ENCODE results near the gene ELFN2.

DNA sequence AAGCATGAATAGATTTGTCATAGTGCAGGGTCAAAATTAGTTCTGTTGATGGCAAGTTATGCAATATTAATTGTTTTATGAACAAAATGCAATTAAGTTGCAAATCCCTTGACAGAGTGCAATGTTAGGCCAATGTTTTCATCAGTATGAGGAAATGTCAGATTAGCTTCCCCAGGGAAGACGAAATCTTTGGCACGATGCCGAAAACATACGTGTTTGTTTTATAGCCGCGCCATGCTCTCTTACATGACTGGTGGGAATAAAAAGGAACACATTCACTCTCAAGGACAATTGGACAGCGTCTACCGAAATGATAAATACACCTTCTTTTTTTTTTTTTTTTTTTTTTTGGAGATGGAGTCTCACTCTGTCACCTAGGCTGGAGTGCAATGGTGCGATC lies 31.9 kb upstream of the ELFN2 start:
- TF ChIP-seq, protein P1, sequence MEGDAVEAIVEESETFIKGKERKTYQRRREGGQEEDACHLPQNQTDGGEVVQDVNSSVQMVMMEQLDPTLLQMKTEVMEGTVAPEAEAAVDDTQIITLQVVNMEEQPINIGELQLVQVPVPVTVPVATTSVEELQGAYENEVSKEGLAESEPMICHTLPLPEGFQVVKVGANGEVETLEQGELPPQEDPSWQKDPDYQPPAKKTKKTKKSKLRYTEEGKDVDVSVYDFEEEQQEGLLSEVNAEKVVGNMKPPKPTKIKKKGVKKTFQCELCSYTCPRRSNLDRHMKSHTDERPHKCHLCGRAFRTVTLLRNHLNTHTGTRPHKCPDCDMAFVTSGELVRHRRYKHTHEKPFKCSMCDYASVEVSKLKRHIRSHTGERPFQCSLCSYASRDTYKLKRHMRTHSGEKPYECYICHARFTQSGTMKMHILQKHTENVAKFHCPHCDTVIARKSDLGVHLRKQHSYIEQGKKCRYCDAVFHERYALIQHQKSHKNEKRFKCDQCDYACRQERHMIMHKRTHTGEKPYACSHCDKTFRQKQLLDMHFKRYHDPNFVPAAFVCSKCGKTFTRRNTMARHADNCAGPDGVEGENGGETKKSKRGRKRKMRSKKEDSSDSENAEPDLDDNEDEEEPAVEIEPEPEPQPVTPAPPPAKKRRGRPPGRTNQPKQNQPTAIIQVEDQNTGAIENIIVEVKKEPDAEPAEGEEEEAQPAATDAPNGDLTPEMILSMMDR (IDR thresholded peaks at IDR 0.05): no peak
- no peak for TF ChIP-seq ZFX (IDR thresholded peaks at IDR 0.05; ENCODE audit: borderline replicate concordance)
